ENCODE data around the gene RHBDL1. TPM values are rescaled to one million over a fixed set of nuclear protein-coding genes. Genes with fewer than 3 reads are reported as not detected.

Gene RHBDL1
- total and polyA plus RNA-seq, 10 of the 15 experiments (the other 5 are each of a cell fraction or from before 2014, with no cell fraction given): 0.04 to 1.3 (median 0.65) TPM; not detected in 5

DNA sequence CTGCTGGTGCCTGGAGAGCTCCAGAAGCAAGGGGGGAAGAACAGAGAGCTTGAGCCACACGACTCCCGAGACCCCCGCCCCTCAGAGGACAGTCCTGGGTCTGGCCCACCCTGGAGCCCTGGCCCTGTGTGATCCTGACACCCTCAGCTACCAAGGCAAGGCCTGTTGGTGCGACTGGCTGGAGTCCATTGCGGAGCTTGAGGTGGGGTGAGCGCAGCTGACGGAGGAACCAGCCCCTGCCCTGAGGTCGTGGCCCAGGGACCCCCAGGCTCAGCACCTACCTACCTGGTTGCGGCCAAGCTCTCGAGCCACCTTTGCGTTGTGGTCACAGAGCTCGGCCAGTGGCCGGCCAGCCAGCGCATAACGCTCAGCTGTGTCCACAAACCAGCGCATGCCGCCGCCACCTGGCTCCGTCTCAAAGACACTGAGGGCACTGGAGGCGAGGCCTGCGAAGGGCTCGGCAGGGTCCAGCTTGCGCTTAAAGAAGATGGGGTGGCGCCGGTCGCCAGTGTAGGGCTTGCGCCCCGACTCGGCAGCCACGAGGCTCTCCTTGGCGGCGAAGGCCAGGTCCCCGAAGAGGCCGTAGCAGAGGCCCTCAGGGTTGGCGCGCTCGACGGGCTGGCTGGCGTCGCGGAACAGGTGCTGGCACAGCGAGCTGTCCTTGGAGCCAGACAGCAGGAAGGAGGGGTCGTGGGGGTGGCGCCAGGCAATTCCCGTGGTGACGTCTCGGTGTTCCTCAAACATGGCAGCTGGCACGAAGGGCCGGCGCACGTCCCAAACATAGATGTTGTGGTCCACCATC is 11.2 kb downstream of the RHBDL1 start:
- BruUV-seq (replicated peaks): no TSS peak
- intact Hi-C loops (cut with micrococcal nuclease; ENCODE audit: unreplicated experiment): no loop called here

DNA sequence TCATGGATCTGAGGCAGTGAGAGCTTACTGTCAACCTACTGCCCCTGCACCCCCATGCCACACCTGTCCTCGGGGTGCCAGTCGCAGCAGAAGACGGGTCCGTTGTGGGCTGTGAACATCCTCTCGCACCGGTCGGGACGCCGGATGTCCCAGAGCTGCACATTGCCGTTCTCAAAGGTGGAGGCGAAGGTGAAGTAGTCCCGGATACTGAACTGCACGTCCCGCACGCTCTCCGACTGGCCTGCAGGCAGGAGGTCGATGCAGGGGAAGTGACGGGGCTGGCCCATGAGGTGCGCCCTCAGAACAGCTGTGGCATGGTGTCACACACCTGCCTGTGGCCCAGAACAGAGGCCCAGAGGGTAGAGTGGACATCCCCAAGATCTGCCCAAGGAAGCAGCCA is 12.0 kb downstream of the RHBDL1 start:
- 96% methylated on average over 19 of the region's 19 CpGs for WGBS (ENCODE audit: insufficient coverage, insufficient replicate concordance, low lambda C conversion rate, missing lambda C conversion rate)
- no peak overlapping the region for H3K4me2 ChIP-seq (ENCODE audit: control insufficient read depth, insufficient read depth)
- in situ Hi-C loops (cut with MboI) (no loop called here), intact Hi-C loops (cut with micrococcal nuclease; ENCODE audit: unreplicated experiment) (no loop called here)
- H3K27ac ChIP-seq (ENCODE audit: control insufficient read depth, insufficient read depth): no peak overlapping the region
- BruUV-seq (replicated peaks): no TSS peak
- ChIA-PET SMC1A (ENCODE audit: uncharacterized antibody, unreplicated experiment) (no interaction called here), CTCF (no interaction called here), RAD21 (ENCODE audit: unreplicated experiment) (no interaction called here), POLR2A (no interaction called here)
- no peaks in the 10 kb centered on the region for H3K27me3 ChIP-seq (replicated peaks in 1 of 2; ENCODE audit: control insufficient read depth in 2 of 2, insufficient read depth in 2 of 2, low read length in 1 of 2)
- FAIRE-seq (no peak), DNase-seq (ENCODE audit: low read depth, low spot score) (no peak), ATAC-seq (no peak)
- no peaks in the 10 kb centered on the region; the same call in 2 of the 3 replicates for H3K9me3 ChIP-seq (replicated peaks; ENCODE audit: control insufficient read depth, insufficient read depth, low read length)
- peaks cover 12% of the 10 kb centered on the region for H3K4me1 ChIP-seq (ENCODE audit: control insufficient read depth, insufficient read depth, low read length)
- no peak overlapping the region for H3K4me3 ChIP-seq
- H4K20me1 ChIP-seq (ENCODE audit: control insufficient read depth, insufficient read depth): no peaks in the 10 kb centered on the region
- peaks cover 20% of the 10 kb centered on the region for H3K79me2 ChIP-seq (ENCODE audit: control insufficient read depth, insufficient read depth, low read length)
- peaks cover 6 to 9% of the 10 kb centered on the region in 2 experiments; a peak in 2 of 4 replicates for H3K36me3 ChIP-seq (ENCODE audit: control insufficient read depth in 2 of 2, insufficient read depth in 2 of 2, low read length in 1 of 2)
- H3K9ac ChIP-seq (ENCODE audit: control insufficient read depth, insufficient read depth, low read length): no peak overlapping the region
- no peak overlapping the region for H2AFZ ChIP-seq (ENCODE audit: control insufficient read depth, low read depth, low read length)
- TF ChIP-seq SMAD1 (IDR thresholded peaks at IDR 0.05; ENCODE audit: low read depth, partially characterized antibody) (no peak), FOXM1 (IDR thresholded peaks at IDR 0.05; ENCODE audit: low read depth, low read length) (no peak), SP1 (IDR thresholded peaks at IDR 0.05; ENCODE audit: low read depth, low read length) (no peak), WRNIP1 (IDR thresholded peaks at IDR 0.05; ENCODE audit: borderline replicate concordance, low read depth, low read length) (no peak), MTA2 (IDR thresholded peaks at IDR 0.05; ENCODE audit: low read depth) (no peak), IKZF2 (IDR thresholded peaks at IDR 0.05) (no peak), PML (IDR thresholded peaks at IDR 0.05; ENCODE audit: low read length) (no peak), RELA (IDR thresholded peaks at IDR 0.05; ENCODE audit: borderline replicate concordance, partially characterized antibody) (no peak), CHD2 (IDR thresholded peaks at IDR 0.05; ENCODE audit: borderline replicate concordance, low read depth, low read length) (no peak), HDAC6 (IDR thresholded peaks at IDR 0.05; ENCODE audit: unreplicated experiment) (no peak), SUPT20H (IDR thresholded peaks at IDR 0.05; ENCODE audit: borderline replicate concordance, control insufficient read depth, low read depth, low read length) (no peak), SIN3A (IDR thresholded peaks at IDR 0.05; ENCODE audit: low read depth, low read length) (no peak), POLR2A (IDR thresholded peaks at IDR 0.05; ENCODE audit: low read depth, low read length) (no peak; the same call in 1 of the 2 replicates), YBX1 (IDR thresholded peaks at IDR 0.05) (no peak)
- TF ChIP-seq, protein P1, sequence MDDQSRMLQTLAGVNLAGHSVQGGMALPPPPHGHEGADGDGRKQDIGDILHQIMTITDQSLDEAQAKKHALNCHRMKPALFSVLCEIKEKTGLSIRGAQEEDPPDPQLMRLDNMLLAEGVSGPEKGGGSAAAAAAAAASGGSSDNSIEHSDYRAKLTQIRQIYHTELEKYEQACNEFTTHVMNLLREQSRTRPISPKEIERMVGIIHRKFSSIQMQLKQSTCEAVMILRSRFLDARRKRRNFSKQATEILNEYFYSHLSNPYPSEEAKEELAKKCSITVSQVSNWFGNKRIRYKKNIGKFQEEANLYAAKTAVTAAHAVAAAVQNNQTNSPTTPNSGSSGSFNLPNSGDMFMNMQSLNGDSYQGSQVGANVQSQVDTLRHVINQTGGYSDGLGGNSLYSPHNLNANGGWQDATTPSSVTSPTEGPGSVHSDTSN (IDR thresholded peaks at IDR 0.05; ENCODE audit: insufficient replicate concordance, low read depth, low read length): no peak
- TF ChIP-seq, protein P2, sequence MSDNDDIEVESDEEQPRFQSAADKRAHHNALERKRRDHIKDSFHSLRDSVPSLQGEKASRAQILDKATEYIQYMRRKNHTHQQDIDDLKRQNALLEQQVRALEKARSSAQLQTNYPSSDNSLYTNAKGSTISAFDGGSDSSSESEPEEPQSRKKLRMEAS (IDR thresholded peaks at IDR 0.05; ENCODE audit: low read depth, low read length): no peak

More for the DNA sequence above, 11.2 kb downstream of the RHBDL1 start:
- ATAC-seq: no peak
- SMC1A ChIA-PET (ENCODE audit: uncharacterized antibody, unreplicated experiment): no interaction called here
- no peak for TF ChIP-seq SIN3A (IDR thresholded peaks at IDR 0.05; ENCODE audit: low read depth, low read length)
- TF ChIP-seq POLR2A (IDR thresholded peaks at IDR 0.05; ENCODE audit: low read depth, low read length): 0 out of 2 replicates have a peak, but pooled peaks have one; percentile 1
- POLR2A ChIA-PET: no interaction called here
- peaks cover 15% of the 10 kb centered on the region for H3K4me1 ChIP-seq (ENCODE audit: control insufficient read depth, insufficient read depth, low read length)
- H3K9me3 ChIP-seq (replicated peaks; ENCODE audit: control insufficient read depth, insufficient read depth, low read length): no peaks in the 10 kb centered on the region; the same call in 2 of the 3 replicates
- H3K27me3 ChIP-seq (replicated peaks in 1 of 2; ENCODE audit: control insufficient read depth in 2 of 2, insufficient read depth in 2 of 2, low read length in 1 of 2): no peaks in the 10 kb centered on the region
- H4K20me1 ChIP-seq (ENCODE audit: control insufficient read depth, insufficient read depth): no peaks in the 10 kb centered on the region
- no peak overlapping the region for H3K4me2 ChIP-seq (ENCODE audit: control insufficient read depth, insufficient read depth)
- CTCF ChIA-PET: no interaction called here
- no peak overlapping the region for H3K27ac ChIP-seq (ENCODE audit: control insufficient read depth, insufficient read depth)
- H2AFZ ChIP-seq (ENCODE audit: control insufficient read depth, low read depth, low read length): no peak overlapping the region
- no peak for FAIRE-seq
- peaks cover 21% of the 10 kb centered on the region for H3K79me2 ChIP-seq (ENCODE audit: control insufficient read depth, insufficient read depth, low read length)
- WGBS (ENCODE audit: insufficient coverage, insufficient replicate concordance, low lambda C conversion rate, missing lambda C conversion rate): 94% methylated on average over 46 of the region's 51 CpGs
- H3K36me3 ChIP-seq (ENCODE audit: control insufficient read depth in 2 of 2, insufficient read depth in 2 of 2, low read length in 1 of 2): peaks cover 6 to 14% of the 10 kb centered on the region in 2 experiments; a peak in 2 of 4 replicates
- RAD21 ChIA-PET (ENCODE audit: unreplicated experiment): no interaction called here
- H3K4me3 ChIP-seq: no peak overlapping the region
- no peak for DNase-seq (ENCODE audit: low read depth, low spot score)
- in situ Hi-C loops (cut with MboI): no loop called here
- no peak overlapping the region for H3K9ac ChIP-seq (ENCODE audit: control insufficient read depth, insufficient read depth, low read length)
